ENCODE data around the gene ZNFX1. TPM values are rescaled to one million over a fixed set of nuclear protein-coding genes. Genes with fewer than 3 reads are reported as not detected.

The ZNFX1 gene
- total and polyA plus RNA-seq, 9 of the 15 experiments (the other 6 are each of a cell fraction or from before 2014, with no cell fraction given) = 3.8 to 13.8 (median 10.3) TPM

DNA sequence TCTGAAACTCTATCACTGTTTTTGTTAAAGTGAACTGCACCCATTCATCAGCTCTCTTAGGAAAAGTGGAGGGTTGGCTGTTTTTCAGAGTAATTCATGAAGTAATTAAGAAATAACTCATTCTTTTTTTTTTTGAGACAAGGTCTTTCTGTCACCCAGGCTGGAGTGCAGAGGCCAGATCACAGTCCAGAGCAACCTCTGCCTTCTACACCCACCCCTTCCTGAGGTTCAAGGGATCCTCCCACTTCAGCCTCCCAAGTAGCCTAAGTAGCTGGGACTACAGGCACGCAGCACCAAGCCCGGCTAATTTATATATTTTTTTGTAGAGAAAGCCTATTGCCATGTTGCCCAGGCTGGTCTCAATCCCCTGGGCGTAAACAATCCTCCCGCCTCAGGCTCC lies 2.6 kb downstream of the ZNFX1 start:
- H3K9me3 ChIP-seq (replicated peaks; ENCODE audit: control insufficient read depth, insufficient read depth, low read depth, low read length) = peaks cover 12% of the 10 kb centered on the region
- no peak overlapping the region for H3K9ac ChIP-seq (ENCODE audit: insufficient read depth in 1 of 2, low read depth in 2 of 2, low read length in 2 of 2)
- H3K9me1 ChIP-seq (ENCODE audit: control insufficient read depth, insufficient read depth, low read length) = peaks cover under 1% of the 10 kb centered on the region
- intact Hi-C loops (cut with micrococcal nuclease) = loop anchor here (5.0 kb wide), 2 partner anchors 47 to 88 kb away; partner anchors contain the start of gene STAU1
- peaks cover 72% of the 10 kb centered on the region for H3K79me2 ChIP-seq (ENCODE audit: control insufficient read depth, insufficient read depth, low read length)
- peaks cover 10% of the 10 kb centered on the region for H4K20me1 ChIP-seq (replicated peaks; ENCODE audit: control insufficient read depth, insufficient read depth, low read length)
- TF ChIP-seq ZC3H4 (CRISPR knock-in tag; IDR thresholded peaks at IDR 0.05; ENCODE audit: borderline replicate concordance) (no peak), PYGO2 (tag; IDR thresholded peaks at IDR 0.05) (no peak), OTX1 (CRISPR knock-in tag; IDR thresholded peaks at IDR 0.05) (no peak), ZNF830 (CRISPR knock-in tag; IDR thresholded peaks at IDR 0.05) (no peak), FIP1L1 (IDR thresholded peaks at IDR 0.05; ENCODE audit: low read depth, low read length, poor library complexity, severe bottlenecking) (no peak), KHSRP (IDR thresholded peaks at IDR 0.05) (no peak), ZNF699 (CRISPR knock-in tag; IDR thresholded peaks at IDR 0.05; ENCODE audit: insufficient replicate concordance) (no peak), TAF1 (IDR thresholded peaks at IDR 0.05; ENCODE audit: control insufficient read depth, extremely low read depth, insufficient read depth, low read length, severe bottlenecking) (no peak), C11orf30 (IDR thresholded peaks at IDR 0.05; ENCODE audit: low read depth) (no peak)
- TF ChIP-seq, protein P1, sequence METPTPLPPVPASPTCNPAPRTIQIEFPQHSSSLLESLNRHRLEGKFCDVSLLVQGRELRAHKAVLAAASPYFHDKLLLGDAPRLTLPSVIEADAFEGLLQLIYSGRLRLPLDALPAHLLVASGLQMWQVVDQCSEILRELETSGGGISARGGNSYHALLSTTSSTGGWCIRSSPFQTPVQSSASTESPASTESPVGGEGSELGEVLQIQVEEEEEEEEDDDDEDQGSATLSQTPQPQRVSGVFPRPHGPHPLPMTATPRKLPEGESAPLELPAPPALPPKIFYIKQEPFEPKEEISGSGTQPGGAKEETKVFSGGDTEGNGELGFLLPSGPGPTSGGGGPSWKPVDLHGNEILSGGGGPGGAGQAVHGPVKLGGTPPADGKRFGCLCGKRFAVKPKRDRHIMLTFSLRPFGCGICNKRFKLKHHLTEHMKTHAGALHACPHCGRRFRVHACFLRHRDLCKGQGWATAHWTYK (CRISPR knock-in tag; IDR thresholded peaks at IDR 0.05) = no peak
- TF ChIP-seq, protein P2, sequence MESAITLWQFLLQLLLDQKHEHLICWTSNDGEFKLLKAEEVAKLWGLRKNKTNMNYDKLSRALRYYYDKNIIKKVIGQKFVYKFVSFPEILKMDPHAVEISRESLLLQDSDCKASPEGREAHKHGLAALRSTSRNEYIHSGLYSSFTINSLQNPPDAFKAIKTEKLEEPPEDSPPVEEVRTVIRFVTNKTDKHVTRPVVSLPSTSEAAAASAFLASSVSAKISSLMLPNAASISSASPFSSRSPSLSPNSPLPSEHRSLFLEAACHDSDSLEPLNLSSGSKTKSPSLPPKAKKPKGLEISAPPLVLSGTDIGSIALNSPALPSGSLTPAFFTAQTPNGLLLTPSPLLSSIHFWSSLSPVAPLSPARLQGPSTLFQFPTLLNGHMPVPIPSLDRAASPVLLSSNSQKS (CRISPR knock-in tag; IDR thresholded peaks at IDR 0.05) = no peak
- in situ Hi-C loops (cut with MboI) = no loop called here
- FAIRE-seq (no peak), ATAC-seq (no peak), DNase-seq (ENCODE audit: extremely low read depth in 1 of 4, low spot score in 3 of 4) (no peak)
- H3K27ac ChIP-seq (ENCODE audit: extremely low read depth, low read depth, low read length) = no peak overlapping the region
- no peak overlapping the region for H3K4me3 ChIP-seq
- 96% methylated on average over 4 of the region's 4 CpGs for whole genome bisulfite sequencing (ENCODE audit: insufficient coverage, low coverage, missing lambda C conversion rate)
- CTCF ChIA-PET (ENCODE audit: low intra/inter-chr PET ratio) = no interaction called here
- H3K36me3 ChIP-seq (ENCODE audit: control insufficient read depth, insufficient read depth, low read length) = peaks cover 65% of the 10 kb centered on the region
- 0 out of 2 replicates have a peak overlapping the region, but pooled peaks have one; percentile 10 for H3K4me2 ChIP-seq (ENCODE audit: insufficient read depth, low read length)
- peaks cover 12 to 13% of the 10 kb centered on the region in 2 experiments; a peak in 3 of 5 replicates for H3K4me1 ChIP-seq (replicated peaks in 1 of 2; ENCODE audit: control insufficient read depth in 2 of 2, insufficient read depth in 2 of 2, low read length in 2 of 2)
- POLR2A ChIA-PET = interaction anchor here (0.6 kb wide), 1 partner anchor 29 kb away, joined by 3 read pairs; no protein-coding TSS in a partner anchor
- no TSS peak for BruUV-seq (replicated peaks)
- no peaks in the 10 kb centered on the region for H3K27me3 ChIP-seq (ENCODE audit: control insufficient read depth in 2 of 2, insufficient read depth in 2 of 2, low read length in 2 of 2)
- H2AFZ ChIP-seq (ENCODE audit: low read depth, low read length) = no peak overlapping the region
